HG03045 (cell line): ENCODE results near the gene RANBP3.

ENCODE experiments used
- ATAC-seq: cut with Tn5 transposase; IDR thresholded peaks from one replicate; pipeline ENCODE4 v1.9.1; 2021; ENCODE audit warnings: mild to moderate bottlenecking, moderate library complexity; ENCODE audit not compliant: unreplicated experiment

RANBP3 gene

DNA sequence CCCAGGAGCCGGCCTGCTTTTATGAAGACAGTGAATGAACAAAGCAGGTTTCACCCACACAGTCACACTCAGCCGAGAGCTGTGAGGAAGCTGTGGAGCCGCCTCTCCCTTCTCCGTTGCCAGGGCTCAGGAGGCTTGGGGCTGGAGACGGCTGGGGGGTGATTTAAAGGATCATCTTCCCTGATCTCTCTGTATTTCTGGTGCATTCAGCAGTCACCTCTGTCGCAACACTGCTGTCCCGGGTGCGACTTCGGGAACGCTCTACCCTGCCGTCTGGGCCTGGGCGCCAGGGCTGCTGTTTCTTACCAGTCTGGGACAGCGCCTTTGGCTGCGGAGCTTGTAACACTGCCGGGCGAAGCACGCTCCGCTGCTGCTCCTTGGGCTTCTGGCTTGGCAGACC lies 45.8 kb downstream of the RANBP3 start:
- ATAC-seq = no peak

DNA sequence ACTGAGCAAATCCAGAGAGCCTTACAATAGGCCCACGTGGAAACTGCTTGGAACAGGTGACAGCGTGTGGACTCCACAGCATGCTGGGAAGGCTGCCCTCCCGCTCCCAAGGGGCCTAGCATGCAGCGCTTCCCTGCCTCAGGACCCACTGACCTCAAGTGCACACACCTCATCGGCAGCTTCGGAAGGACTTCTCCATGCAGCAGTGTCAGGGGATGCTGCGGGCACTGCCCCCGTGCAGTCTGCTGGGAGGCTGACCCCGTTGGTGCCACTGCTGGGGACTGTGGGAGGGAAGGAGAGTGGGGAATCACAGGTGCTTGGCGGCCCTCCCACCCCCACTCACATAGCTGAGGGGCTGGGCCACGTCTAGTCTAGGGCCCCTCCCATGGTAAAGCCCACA lies 46.7 kb downstream of the RANBP3 start:
- ATAC-seq = no peak

- no peak for ATAC-seq
Observed at GRCh38 chr19:5929625-5930024, 48.3 kb downstream of the RANBP3 start.

DNA sequence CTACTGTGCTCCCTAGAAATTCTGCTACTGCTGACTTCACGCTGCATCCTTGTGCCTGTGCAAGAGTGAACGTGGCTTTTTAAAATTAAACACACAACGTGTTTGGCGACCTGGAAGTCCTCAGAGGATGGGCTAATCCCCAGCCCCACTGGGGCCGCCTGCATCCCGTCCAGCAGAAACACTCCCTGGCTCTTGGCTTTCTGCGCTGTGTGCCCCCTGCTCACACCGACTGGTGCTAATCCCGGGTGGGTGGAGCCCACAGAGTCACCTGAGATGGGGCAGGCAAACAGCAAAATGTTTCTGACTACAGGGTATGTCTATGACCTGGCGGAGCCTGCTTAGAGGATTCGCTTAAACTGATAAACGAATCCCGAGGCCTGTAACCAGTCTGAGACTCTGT lies 48.8 kb downstream of the RANBP3 start:
- no peak for ATAC-seq

GRCh38 chr19:5927441-5927821 lies 50.5 kb downstream of the RANBP3 start:
- ATAC-seq = no peak

DNA sequence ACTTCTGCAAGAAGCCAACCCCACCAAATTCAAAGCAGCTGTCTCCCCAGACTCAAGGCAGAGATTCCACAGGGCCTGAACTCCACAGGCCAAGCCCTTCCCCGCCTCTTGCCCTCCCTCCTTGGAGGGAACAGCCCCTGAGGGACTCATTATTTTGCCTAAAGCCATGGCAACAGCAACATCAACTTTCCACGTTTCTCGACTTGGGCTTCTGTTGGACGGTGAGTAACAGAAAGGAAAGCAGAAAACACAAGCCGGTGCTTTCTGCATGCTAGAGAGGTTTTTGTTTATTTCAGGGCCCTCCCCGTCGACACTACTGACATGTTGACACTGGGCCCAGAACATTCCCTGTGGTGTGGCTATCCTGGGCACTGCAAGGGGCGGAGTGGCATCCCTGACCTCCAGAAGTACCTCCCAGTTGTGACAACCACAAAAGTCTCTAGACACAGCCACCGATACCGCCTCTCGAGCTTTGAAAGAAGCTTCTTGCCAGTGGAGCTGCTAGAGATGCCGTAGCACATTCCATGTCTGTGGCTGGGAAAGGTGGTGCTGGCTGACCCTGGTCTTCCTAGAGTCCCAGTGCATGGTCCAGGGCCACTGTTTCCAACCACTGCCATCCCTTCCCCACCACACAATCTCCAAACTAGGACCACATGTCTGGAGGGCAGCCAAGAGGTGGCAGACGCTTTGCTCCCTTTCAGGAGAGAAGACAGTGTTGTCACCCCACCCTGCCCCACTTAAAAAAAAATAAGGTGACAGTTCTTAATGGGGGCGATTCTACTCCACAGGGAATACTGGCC lies 51.1 kb downstream of the RANBP3 start:
- ATAC-seq = no peak

DNA sequence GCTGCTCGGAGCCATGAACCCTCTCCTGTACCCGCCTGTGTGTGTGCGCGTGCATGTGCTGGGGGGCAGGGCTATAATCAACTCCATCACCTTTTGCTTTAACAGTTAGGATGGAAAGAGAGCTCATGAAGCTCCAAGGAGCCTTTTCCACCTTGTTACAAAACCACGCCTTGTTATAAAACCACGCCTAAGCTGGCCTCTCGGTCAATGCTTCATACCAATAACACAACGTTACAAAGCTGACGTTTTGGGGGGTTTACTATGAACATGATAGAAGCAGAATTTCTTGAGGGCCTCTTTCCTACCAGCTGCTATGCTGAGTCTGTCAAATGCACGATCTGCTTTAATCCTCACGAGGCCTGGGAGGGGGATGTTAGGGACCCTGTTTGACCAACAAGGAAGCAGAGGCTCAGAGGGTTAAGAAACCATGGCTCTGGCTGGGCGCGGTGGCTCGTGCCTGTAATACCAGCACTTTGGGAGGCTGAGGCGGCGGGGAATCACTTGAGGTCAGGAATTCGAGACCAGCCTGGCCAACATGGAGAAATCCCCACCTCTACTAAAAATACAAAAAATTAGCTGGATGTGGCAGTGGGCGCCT lies 52.0 kb downstream of the RANBP3 start:
- no peak for ATAC-seq

GRCh38 chr19:5923356-5923755 lies 54.6 kb downstream of the RANBP3 start:
- no peak for ATAC-seq

- ATAC-seq = no peak
Observed at GRCh38 chr19:5922161-5922545, 55.8 kb downstream of the RANBP3 start.

GRCh38 chr19:5921516-5922160 lies 56.3 kb downstream of the RANBP3 start:
- no peak for ATAC-seq

GRCh38 chr19:5918463-5919079 lies 59.4 kb downstream of the RANBP3 start:
- ATAC-seq = no peak

DNA sequence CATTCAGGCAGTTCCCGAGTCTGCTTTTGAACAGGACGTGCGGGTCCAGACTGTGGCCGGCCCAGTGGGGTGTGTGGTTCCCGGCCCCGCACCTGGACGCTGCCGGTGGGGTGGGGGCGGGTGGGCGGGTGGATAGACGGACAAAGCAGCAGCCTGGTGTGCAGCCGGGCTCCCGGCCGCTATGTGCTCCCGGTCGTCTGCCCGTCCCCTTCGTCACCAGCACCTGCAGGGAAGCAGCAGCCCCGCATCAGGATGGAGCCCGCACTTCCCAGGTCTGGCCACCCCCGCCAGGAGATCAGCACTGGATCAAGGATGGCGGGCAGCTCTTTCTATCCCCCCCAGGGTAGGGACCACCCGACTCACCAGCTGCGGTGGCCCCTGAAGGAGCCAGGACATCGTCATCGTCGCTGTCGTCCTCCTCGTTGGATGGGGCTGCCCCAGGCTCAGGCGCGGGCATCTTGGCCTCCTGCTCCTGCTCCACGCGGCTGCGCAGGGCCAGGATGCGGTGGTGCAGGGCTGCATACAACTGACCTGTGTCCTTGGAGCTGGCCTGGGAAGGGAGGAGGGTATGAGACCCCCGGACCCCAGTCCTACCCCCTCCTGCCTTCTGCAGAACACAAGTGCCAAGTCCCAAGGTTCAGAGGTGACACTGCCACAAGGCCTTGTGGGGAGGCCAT lies 60.4 kb downstream of the RANBP3 start:
- no peak for ATAC-seq

DNA sequence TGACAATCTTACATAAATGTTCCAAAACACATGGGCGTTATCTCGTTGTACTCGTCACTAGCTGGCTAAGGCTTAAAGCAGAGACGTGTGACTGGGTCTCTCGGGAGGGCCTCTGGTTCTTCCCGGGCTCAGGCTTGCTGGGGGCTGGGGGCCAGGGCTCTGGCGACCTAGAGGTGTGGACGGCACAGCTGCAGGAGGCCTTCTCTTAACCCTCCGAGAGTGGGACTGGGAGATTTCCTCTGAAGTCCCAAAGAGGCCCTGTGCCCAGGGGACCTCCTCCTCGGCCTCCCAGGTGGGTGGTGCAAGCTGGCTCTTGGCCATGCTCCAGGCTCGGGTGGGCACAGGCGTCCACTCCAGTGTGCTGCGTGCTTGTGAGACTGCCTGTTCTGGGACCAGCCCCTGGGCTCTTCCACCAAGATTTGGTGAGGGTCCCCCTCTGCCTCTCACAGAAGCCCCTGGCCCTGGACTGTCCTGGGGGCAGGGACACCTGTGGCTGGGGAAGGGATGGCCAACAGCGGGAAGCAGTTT lies 61.7 kb downstream of the RANBP3 start:
- ATAC-seq = no peak

DNA sequence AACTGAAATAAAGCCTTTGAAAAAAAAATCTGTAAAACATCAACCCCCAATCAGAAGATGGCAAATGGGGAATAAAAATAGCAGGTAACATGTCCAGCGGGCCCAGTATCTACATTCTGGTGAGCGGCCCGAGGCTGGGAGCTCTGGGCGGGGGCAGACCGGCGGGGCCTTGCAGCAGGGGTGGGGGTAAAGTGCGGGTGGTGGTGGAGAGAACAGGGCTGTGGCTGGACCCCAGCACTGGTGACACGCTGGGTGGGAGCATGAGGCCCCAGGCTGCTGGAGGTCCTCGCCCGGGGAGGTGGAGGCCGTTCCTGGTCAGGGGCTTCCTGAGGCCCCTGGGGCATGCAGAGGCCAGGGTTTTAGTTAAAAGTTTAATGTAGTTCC lies 62.2 kb downstream of the RANBP3 start:
- ATAC-seq = no peak

- no peak for ATAC-seq
Observed at GRCh38 chr19:5914946-5915781, 62.8 kb downstream of the RANBP3 start.

- ATAC-seq = no peak
Observed at GRCh38 chr19:5914358-5914774, 63.6 kb downstream of the RANBP3 start.

DNA sequence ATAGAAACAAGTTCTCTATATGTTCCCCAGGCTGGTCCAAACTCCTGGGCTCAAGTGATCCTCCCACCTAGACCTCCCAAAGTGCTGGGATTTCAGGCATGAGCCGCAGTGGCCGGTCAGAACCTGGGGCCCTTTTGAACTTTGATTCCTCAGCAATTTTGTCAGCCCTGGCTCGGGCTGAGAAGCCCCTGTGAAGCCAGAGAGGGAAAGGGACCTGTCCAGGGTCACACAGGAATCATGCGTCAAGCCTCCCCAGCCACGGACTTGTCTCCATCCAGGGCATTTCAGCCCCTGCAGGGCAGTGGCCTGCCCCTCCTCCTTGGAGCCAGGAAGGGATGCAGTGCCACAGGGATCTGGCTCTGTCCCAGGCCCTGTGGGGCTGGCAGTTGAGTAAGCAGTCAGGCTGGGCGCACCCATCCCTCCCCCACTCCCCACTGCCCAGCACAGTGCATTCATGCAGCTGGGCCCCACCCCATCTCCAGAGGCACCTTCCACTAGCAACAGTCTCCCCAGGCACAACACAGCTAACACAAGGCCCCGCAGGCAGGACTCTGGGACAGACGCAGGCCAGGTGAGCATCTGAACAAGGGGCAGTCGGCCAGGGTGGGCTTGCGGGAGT lies 64.1 kb downstream of the RANBP3 start, which contains the start of gene CAPS:
TSS of gene CAPS (plus strand) at position 516 of the 619 bp plus-strand sequence. CDS start 153 bp downstream, outside the sequence.
- no peak for ATAC-seq

DNA sequence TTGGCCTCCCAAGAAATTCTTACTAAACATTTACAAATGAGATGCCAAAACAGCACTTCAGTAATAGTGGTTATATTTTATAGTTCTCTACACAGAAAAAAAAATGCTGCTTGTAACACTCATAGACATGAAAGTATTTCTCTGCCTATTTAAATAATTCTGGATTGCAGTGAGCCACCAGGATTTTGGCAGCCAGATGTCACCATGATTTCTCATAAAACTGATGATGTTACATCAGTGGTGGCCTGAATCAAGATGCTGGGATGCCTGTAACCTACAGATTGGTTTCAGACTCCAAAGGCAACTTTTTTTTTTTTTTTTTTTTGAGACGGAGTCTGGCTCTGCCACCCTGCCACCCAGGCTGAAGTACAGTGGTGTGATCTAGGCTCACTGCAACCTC lies 66.6 kb downstream of the RANBP3 start:
- ATAC-seq = no peak

DNA sequence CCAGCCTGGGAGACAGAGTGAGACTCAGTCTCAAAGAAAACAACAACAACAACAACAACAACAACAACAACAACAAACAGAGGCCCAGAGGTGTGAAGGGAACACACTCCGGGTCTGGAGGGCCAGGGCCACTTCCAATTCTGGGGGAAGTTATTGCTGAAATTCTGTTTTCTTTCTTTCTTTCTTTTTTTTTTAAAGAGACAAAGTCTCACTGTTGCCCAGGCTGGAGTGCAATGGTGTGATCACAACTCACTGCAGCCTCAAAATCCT lies 67.4 kb downstream of the RANBP3 start:
- ATAC-seq = no peak
